ENCODE results near the gene LRATD1. TPM values are rescaled to one million over a fixed set of nuclear protein-coding genes. Genes with fewer than 3 reads are reported as not detected.

The LRATD1 gene
- total RNA-seq, 1 experiment from 2014 or later, result 35.4 TPM

GRCh38 chr2:14673351-14673875 is 40.9 kb downstream of the LRATD1 start:
- Histone ChIP-seq H4K20me1 (ENCODE audit: low read length) (no peaks in the 10 kb centered on the region), H3K27me3 (ENCODE audit: low read length) (no peaks in the 10 kb centered on the region), H3K9me2 (replicated peaks; ENCODE audit: low read length) (no peaks in the 10 kb centered on the region), H3K36me3 (ENCODE audit: low read depth, low read length) (no peaks in the 10 kb centered on the region), H3K9me3 (ENCODE audit: low read length) (no peaks in the 10 kb centered on the region), H3F3A (ENCODE audit: low read length, unreplicated experiment) (no peaks in the 10 kb centered on the region), H3K4me3 (ENCODE audit: low read length) (no peak overlapping the region), H3K79me2 (ENCODE audit: low read length) (no peaks in the 10 kb centered on the region), H3K9ac (ENCODE audit: low read length) (no peak overlapping the region), H3K4me1 (ENCODE audit: insufficient read depth, low read length) (no peaks in the 10 kb centered on the region), H3K4me2 (ENCODE audit: low read length) (no peak overlapping the region), H2AFZ (ENCODE audit: low read length) (no peak overlapping the region), H3K27ac (ENCODE audit: low read length) (no peak overlapping the region)
- ATAC-seq (no peak), DNase-seq (no peak)
- ChIA-PET POLR2A (ENCODE audit: unreplicated experiment) (interaction anchor here (0.6 kb wide), 1 partner anchor 1971 kb away, joined by 8 read pairs; no protein-coding TSS in a partner anchor), CTCF (no interaction called here)
- BruUV-seq (replicated peaks), result no TSS peak
- intact Hi-C loops (cut with micrococcal nuclease), result no loop called here
- no peak for TF ChIP-seq CTCF (conservative IDR thresholded peaks at IDR 0.05; ENCODE audit: low read depth, low read length)
- TF ChIP-seq EZH2phosphoT487 (IDR thresholded peaks at IDR 0.05; ENCODE audit: borderline replicate concordance, low read length), result no peak
- TF ChIP-seq EZH2 (IDR thresholded peaks at IDR 0.05; ENCODE audit: low read length, unreplicated experiment), result no peak

GRCh38 chr2:14675489-14675888 is 43.0 kb downstream of the LRATD1 start:
- Histone ChIP-seq H3K36me3 (ENCODE audit: low read depth, low read length) (no peaks in the 10 kb centered on the region), H3K27me3 (ENCODE audit: low read length) (no peaks in the 10 kb centered on the region), H3K4me3 (ENCODE audit: low read length) (no peak overlapping the region), H3K9ac (ENCODE audit: low read length) (no peak overlapping the region), H3K27ac (ENCODE audit: low read length) (no peak overlapping the region), H3K9me2 (replicated peaks; ENCODE audit: low read length) (no peaks in the 10 kb centered on the region), H3K9me3 (ENCODE audit: low read length) (no peaks in the 10 kb centered on the region), H3K4me1 (ENCODE audit: insufficient read depth, low read length) (no peaks in the 10 kb centered on the region), H3F3A (ENCODE audit: low read length, unreplicated experiment) (no peaks in the 10 kb centered on the region), H2AFZ (ENCODE audit: low read length) (no peak overlapping the region), H3K4me2 (ENCODE audit: low read length) (no peak overlapping the region), H4K20me1 (ENCODE audit: low read length) (no peaks in the 10 kb centered on the region), H3K79me2 (ENCODE audit: low read length) (no peaks in the 10 kb centered on the region)
- ChIA-PET CTCF (no interaction called here), POLR2A (ENCODE audit: unreplicated experiment) (no interaction called here)
- TF ChIP-seq EZH2 (IDR thresholded peaks at IDR 0.05; ENCODE audit: low read length, unreplicated experiment) (no peak), EZH2phosphoT487 (IDR thresholded peaks at IDR 0.05; ENCODE audit: borderline replicate concordance, low read length) (no peak), CTCF (conservative IDR thresholded peaks at IDR 0.05; ENCODE audit: low read depth, low read length) (no peak)
- DNase-seq, result no peak
- ATAC-seq, result no peak
- intact Hi-C loops (cut with micrococcal nuclease), result no loop called here
- no TSS peak for BruUV-seq (replicated peaks)

- H3F3A ChIP-seq (ENCODE audit: low read length, unreplicated experiment), result no peaks in the 10 kb centered on the region
- H3K9me2 ChIP-seq (replicated peaks; ENCODE audit: low read length), result no peaks in the 10 kb centered on the region
- no peaks in the 10 kb centered on the region for H3K36me3 ChIP-seq (ENCODE audit: low read depth, low read length)
- ChIA-PET CTCF (no interaction called here), POLR2A (ENCODE audit: unreplicated experiment) (no interaction called here)
- H3K27me3 ChIP-seq (ENCODE audit: low read length), result no peaks in the 10 kb centered on the region
- H3K4me1 ChIP-seq (ENCODE audit: insufficient read depth, low read length), result no peaks in the 10 kb centered on the region
- no peak for DNase-seq
- H3K27ac ChIP-seq (ENCODE audit: low read length), result no peak overlapping the region
- no peaks in the 10 kb centered on the region for H3K9me3 ChIP-seq (ENCODE audit: low read length)
- no peak for ATAC-seq
- no TSS peak for BruUV-seq (replicated peaks)
- no peak overlapping the region for H3K4me3 ChIP-seq (ENCODE audit: low read length)
- H3K9ac ChIP-seq (ENCODE audit: low read length), result no peak overlapping the region
- intact Hi-C loops (cut with micrococcal nuclease), result no loop called here
- H4K20me1 ChIP-seq (ENCODE audit: low read length), result no peaks in the 10 kb centered on the region
- no peak overlapping the region for H3K4me2 ChIP-seq (ENCODE audit: low read length)
- no peak for TF ChIP-seq EZH2 (IDR thresholded peaks at IDR 0.05; ENCODE audit: low read length, unreplicated experiment)
- no peak for TF ChIP-seq EZH2phosphoT487 (IDR thresholded peaks at IDR 0.05; ENCODE audit: borderline replicate concordance, low read length)
- TF ChIP-seq CTCF (conservative IDR thresholded peaks at IDR 0.05; ENCODE audit: low read depth, low read length), result no peak
- H3K79me2 ChIP-seq (ENCODE audit: low read length), result no peaks in the 10 kb centered on the region
- no peak overlapping the region for H2AFZ ChIP-seq (ENCODE audit: low read length)
Measured at GRCh38 chr2:14676371-14676770, 43.9 kb downstream of the LRATD1 start.
